ENCODE measurements around the gene MAP3K21.

MAP3K21 gene

GRCh38 chr1:233361876-233362275 is 34.4 kb downstream of the MAP3K21 start:
- Histone ChIP-seq H3K9me3 (ENCODE audit: insufficient read depth, low read depth, low read length) (no peaks in the 10 kb centered on the region), H3K27me3 (ENCODE audit: insufficient read depth, low read length) (no peaks in the 10 kb centered on the region), H3K36me3 (ENCODE audit: insufficient read depth, low read length) (peaks cover 6% of the 10 kb centered on the region), H3K4me1 (ENCODE audit: insufficient read depth, low read length) (peaks cover 21% of the 10 kb centered on the region; the same call in 1 of the 2 replicates), H3K27ac (ENCODE audit: low read depth, low read length) (no peak overlapping the region), H3K4me3 (ENCODE audit: low read length) (no peak overlapping the region), H3K9ac (ENCODE audit: low read depth, low read length) (no peak overlapping the region)
- 78% methylated on average over 19 of the region's 19 CpGs for WGBS

GRCh38 chr1:233362743-233363142 is 35.2 kb downstream of the MAP3K21 start:
- no peak overlapping the region for H3K9ac ChIP-seq (ENCODE audit: low read depth, low read length)
- no peaks in the 10 kb centered on the region for H3K27me3 ChIP-seq (ENCODE audit: insufficient read depth, low read length)
- H3K4me3 ChIP-seq (ENCODE audit: low read length) = no peak overlapping the region
- no CpG with 5 or more reads among the region's 1 CpG for whole genome bisulfite sequencing
- peaks cover 26% of the 10 kb centered on the region for H3K4me1 ChIP-seq (ENCODE audit: insufficient read depth, low read length)
- H3K36me3 ChIP-seq (ENCODE audit: insufficient read depth, low read length) = peaks cover 6% of the 10 kb centered on the region
- H3K27ac ChIP-seq (ENCODE audit: low read depth, low read length) = no peak overlapping the region
- H3K9me3 ChIP-seq (ENCODE audit: insufficient read depth, low read depth, low read length) = no peaks in the 10 kb centered on the region

GRCh38 chr1:233364026-233364425 is 36.5 kb downstream of the MAP3K21 start:
- Histone ChIP-seq H3K27ac (ENCODE audit: low read depth, low read length) (no peak overlapping the region), H3K9me3 (ENCODE audit: insufficient read depth, low read depth, low read length) (no peaks in the 10 kb centered on the region), H3K4me1 (ENCODE audit: insufficient read depth, low read length) (peaks cover 38% of the 10 kb centered on the region), H3K27me3 (ENCODE audit: insufficient read depth, low read length) (no peaks in the 10 kb centered on the region), H3K36me3 (ENCODE audit: insufficient read depth, low read length) (peaks cover 6% of the 10 kb centered on the region), H3K4me3 (ENCODE audit: low read length) (no peak overlapping the region), H3K9ac (ENCODE audit: low read depth, low read length) (no peak overlapping the region)
- 80% methylated on average over 1 of the region's 1 CpG for WGBS

- WGBS = 95% methylated on average over 3 of the region's 5 CpGs
Observed at GRCh38 chr1:233364695-233365539, 37.4 kb downstream of the MAP3K21 start.

GRCh38 chr1:233366575-233366974 is 39.1 kb downstream of the MAP3K21 start:
- Histone ChIP-seq H3K4me1 (ENCODE audit: insufficient read depth, low read length) (peaks cover 38% of the 10 kb centered on the region), H3K27ac (ENCODE audit: low read depth, low read length) (peak overlapping the region; percentile 65; the same call in 1 of the 2 replicates), H3K9me3 (ENCODE audit: insufficient read depth, low read depth, low read length) (no peaks in the 10 kb centered on the region), H3K27me3 (ENCODE audit: insufficient read depth, low read length) (no peaks in the 10 kb centered on the region), H3K4me3 (ENCODE audit: low read length) (no peak overlapping the region), H3K9ac (ENCODE audit: low read depth, low read length) (no peak overlapping the region), H3K36me3 (ENCODE audit: insufficient read depth, low read length) (peaks cover 6% of the 10 kb centered on the region)
- 96% methylated on average over 3 of the region's 3 CpGs for WGBS

More at GRCh38 chr1:233364695-233365539, 37.4 kb downstream of the MAP3K21 start:
- Histone ChIP-seq H3K36me3 (ENCODE audit: insufficient read depth, low read length) (peaks cover 6% of the 10 kb centered on the region), H3K4me3 (ENCODE audit: low read length) (no peak overlapping the region), H3K9me3 (ENCODE audit: insufficient read depth, low read depth, low read length) (no peaks in the 10 kb centered on the region), H3K27me3 (ENCODE audit: insufficient read depth, low read length) (no peaks in the 10 kb centered on the region), H3K27ac (ENCODE audit: low read depth, low read length) (no peak overlapping the region), H3K4me1 (ENCODE audit: insufficient read depth, low read length) (peaks cover 38% of the 10 kb centered on the region), H3K9ac (ENCODE audit: low read depth, low read length) (no peak overlapping the region)

GRCh38 chr1:233367057-233367803 is 39.7 kb downstream of the MAP3K21 start:
- Histone ChIP-seq H3K9ac (ENCODE audit: low read depth, low read length) (peak overlapping the region; percentile 17; the same call in 1 of the 2 replicates), H3K4me1 (ENCODE audit: insufficient read depth, low read length) (peaks cover 38% of the 10 kb centered on the region), H3K4me3 (ENCODE audit: low read length) (no peak overlapping the region), H3K27me3 (ENCODE audit: insufficient read depth, low read length) (no peaks in the 10 kb centered on the region), H3K9me3 (ENCODE audit: insufficient read depth, low read depth, low read length) (no peaks in the 10 kb centered on the region), H3K36me3 (ENCODE audit: insufficient read depth, low read length) (peaks cover 6% of the 10 kb centered on the region), H3K27ac (ENCODE audit: low read depth, low read length) (peak overlapping the region; percentile 65; the same call in 1 of the 2 replicates)
- WGBS = 83% methylated on average over 4 of the region's 6 CpGs

- H3K36me3 ChIP-seq (ENCODE audit: insufficient read depth, low read length) = 0 out of 2 replicates have a peak, but pooled peaks cover 8% of the 10 kb centered on the region
- H3K9ac ChIP-seq (ENCODE audit: low read depth, low read length) = 0 out of 2 replicates have a peak overlapping the region, but pooled peaks have one; percentile 17
- peak overlapping the region; percentile 65; the same call in 1 of the 2 replicates for H3K27ac ChIP-seq (ENCODE audit: low read depth, low read length)
- H3K9me3 ChIP-seq (ENCODE audit: insufficient read depth, low read depth, low read length) = no peaks in the 10 kb centered on the region
- peaks cover 38% of the 10 kb centered on the region for H3K4me1 ChIP-seq (ENCODE audit: insufficient read depth, low read length)
- no peak overlapping the region for H3K4me3 ChIP-seq (ENCODE audit: low read length)
- 78% methylated on average over 3 of the region's 3 CpGs for WGBS
- no peaks in the 10 kb centered on the region for H3K27me3 ChIP-seq (ENCODE audit: insufficient read depth, low read length)
Observed at GRCh38 chr1:233368106-233368788, 40.7 kb downstream of the MAP3K21 start.

GRCh38 chr1:233368789-233369130 is 41.2 kb downstream of the MAP3K21 start:
- no peak overlapping the region; the same call in 1 of the 2 replicates for H3K27ac ChIP-seq (ENCODE audit: low read depth, low read length)
- H3K4me3 ChIP-seq (ENCODE audit: low read length) = no peak overlapping the region
- H3K36me3 ChIP-seq (ENCODE audit: insufficient read depth, low read length) = peaks cover 11% of the 10 kb centered on the region; the same call in 1 of the 2 replicates

GRCh38 chr1:233372218-233373120 is 44.9 kb downstream of the MAP3K21 start:
- H3K4me3 ChIP-seq (ENCODE audit: low read length) = no peak overlapping the region
- H3K36me3 ChIP-seq (ENCODE audit: insufficient read depth, low read length) = peaks cover 18% of the 10 kb centered on the region; the same call in 1 of the 2 replicates
- no peaks in the 10 kb centered on the region for H3K27me3 ChIP-seq (ENCODE audit: insufficient read depth, low read length)
- no peaks in the 10 kb centered on the region for H3K9me3 ChIP-seq (ENCODE audit: insufficient read depth, low read depth, low read length)
- no peak overlapping the region for H3K27ac ChIP-seq (ENCODE audit: low read depth, low read length)
- H3K4me1 ChIP-seq (ENCODE audit: insufficient read depth, low read length) = peaks cover 14% of the 10 kb centered on the region
- H3K9ac ChIP-seq (ENCODE audit: low read depth, low read length) = no peak overlapping the region
- WGBS = 92% methylated on average over 11 of the region's 12 CpGs

More at GRCh38 chr1:233368789-233369130, 41.2 kb downstream of the MAP3K21 start:
- peaks cover 38% of the 10 kb centered on the region for H3K4me1 ChIP-seq (ENCODE audit: insufficient read depth, low read length)
- H3K9ac ChIP-seq (ENCODE audit: low read depth, low read length) = no peak overlapping the region
- H3K27me3 ChIP-seq (ENCODE audit: insufficient read depth, low read length) = no peaks in the 10 kb centered on the region
- no peaks in the 10 kb centered on the region for H3K9me3 ChIP-seq (ENCODE audit: insufficient read depth, low read depth, low read length)
- whole genome bisulfite sequencing = 100% methylated on average over 1 of the region's 1 CpG

- WGBS = 92% methylated on average over 6 of the region's 6 CpGs
- H3K27me3 ChIP-seq (ENCODE audit: insufficient read depth, low read length) = no peaks in the 10 kb centered on the region
- H3K27ac ChIP-seq (ENCODE audit: low read depth, low read length) = no peak overlapping the region
- H3K36me3 ChIP-seq (ENCODE audit: insufficient read depth, low read length) = peaks cover 18% of the 10 kb centered on the region; the same call in 1 of the 2 replicates
- no peak overlapping the region for H3K9ac ChIP-seq (ENCODE audit: low read depth, low read length)
- H3K4me1 ChIP-seq (ENCODE audit: insufficient read depth, low read length) = peaks cover 7% of the 10 kb centered on the region
- H3K4me3 ChIP-seq (ENCODE audit: low read length) = no peak overlapping the region
- no peaks in the 10 kb centered on the region for H3K9me3 ChIP-seq (ENCODE audit: insufficient read depth, low read depth, low read length)
Observed at GRCh38 chr1:233373226-233373625, 45.7 kb downstream of the MAP3K21 start.

Data from HUES64 (cell line).